HEK293 (cell line): Measurements from ENCODE around the gene PATE4.

ENCODE experiments used
- TCF7L2 ChIP-seq: IDR thresholded peaks from 2 replicates; pipeline ENCODE4 v1.6.1; 2011; ENCODE audit warnings: low read depth, mild to moderate bottlenecking, inconsistent platforms, low read length, moderate library complexity, borderline replicate concordance
- ZNF202 ChIP-seq: fragments of 450-650 bp; formaldehyde crosslinking; IDR thresholded peaks from 2 replicates; pipeline ENCODE4 v1.5.1; 2016; ENCODE audit warnings: missing biosample characterization, missing genetic modification characterization, borderline replicate concordance
- ZSCAN30 ChIP-seq: fragments of 450-650 bp; IDR thresholded peaks from 2 replicates; pipeline ENCODE4 v1.5.1; 2018; ENCODE audit warnings: missing biosample characterization, mild to moderate bottlenecking, missing genetic modification characterization, moderate library complexity
- TF ChIP-seq, protein P1 (sequence below): fragments of 450-650 bp; formaldehyde crosslinking; IDR thresholded peaks from 2 replicates; pipeline ENCODE4 v1.5.1; 2016; ENCODE audit warnings: missing biosample characterization, missing genetic modification characterization
- TF ChIP-seq, protein P2 (sequence below): fragments of 450-650 bp; formaldehyde crosslinking; IDR thresholded peaks from 2 replicates; pipeline ENCODE4 v1.5.1; 2017; ENCODE audit warnings: missing biosample characterization, missing genetic modification characterization

DNA sequence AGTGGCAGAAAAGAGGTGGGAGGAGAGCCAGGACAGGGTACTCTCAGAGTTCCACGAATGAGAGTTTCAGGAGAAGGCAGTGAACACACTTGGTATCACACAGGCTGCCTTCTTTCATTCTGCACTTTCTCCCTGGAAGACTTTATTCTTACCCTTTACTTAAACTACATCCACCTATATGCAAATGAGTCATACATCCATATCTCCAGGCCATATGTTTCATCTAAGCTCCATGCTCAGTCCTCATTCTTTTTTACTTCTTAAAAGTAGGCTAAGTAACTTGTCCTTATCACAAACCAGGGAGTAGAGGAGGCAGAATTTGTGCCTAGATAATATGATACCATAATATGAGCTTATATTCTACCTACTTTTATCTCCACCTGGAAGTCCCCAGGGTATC lies 48.2 kb downstream of the PATE4 start:
- TF ChIP-seq, protein P1, sequence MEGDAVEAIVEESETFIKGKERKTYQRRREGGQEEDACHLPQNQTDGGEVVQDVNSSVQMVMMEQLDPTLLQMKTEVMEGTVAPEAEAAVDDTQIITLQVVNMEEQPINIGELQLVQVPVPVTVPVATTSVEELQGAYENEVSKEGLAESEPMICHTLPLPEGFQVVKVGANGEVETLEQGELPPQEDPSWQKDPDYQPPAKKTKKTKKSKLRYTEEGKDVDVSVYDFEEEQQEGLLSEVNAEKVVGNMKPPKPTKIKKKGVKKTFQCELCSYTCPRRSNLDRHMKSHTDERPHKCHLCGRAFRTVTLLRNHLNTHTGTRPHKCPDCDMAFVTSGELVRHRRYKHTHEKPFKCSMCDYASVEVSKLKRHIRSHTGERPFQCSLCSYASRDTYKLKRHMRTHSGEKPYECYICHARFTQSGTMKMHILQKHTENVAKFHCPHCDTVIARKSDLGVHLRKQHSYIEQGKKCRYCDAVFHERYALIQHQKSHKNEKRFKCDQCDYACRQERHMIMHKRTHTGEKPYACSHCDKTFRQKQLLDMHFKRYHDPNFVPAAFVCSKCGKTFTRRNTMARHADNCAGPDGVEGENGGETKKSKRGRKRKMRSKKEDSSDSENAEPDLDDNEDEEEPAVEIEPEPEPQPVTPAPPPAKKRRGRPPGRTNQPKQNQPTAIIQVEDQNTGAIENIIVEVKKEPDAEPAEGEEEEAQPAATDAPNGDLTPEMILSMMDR (tag by site-specific recombination), result no peak
- TF ChIP-seq, protein P2, sequence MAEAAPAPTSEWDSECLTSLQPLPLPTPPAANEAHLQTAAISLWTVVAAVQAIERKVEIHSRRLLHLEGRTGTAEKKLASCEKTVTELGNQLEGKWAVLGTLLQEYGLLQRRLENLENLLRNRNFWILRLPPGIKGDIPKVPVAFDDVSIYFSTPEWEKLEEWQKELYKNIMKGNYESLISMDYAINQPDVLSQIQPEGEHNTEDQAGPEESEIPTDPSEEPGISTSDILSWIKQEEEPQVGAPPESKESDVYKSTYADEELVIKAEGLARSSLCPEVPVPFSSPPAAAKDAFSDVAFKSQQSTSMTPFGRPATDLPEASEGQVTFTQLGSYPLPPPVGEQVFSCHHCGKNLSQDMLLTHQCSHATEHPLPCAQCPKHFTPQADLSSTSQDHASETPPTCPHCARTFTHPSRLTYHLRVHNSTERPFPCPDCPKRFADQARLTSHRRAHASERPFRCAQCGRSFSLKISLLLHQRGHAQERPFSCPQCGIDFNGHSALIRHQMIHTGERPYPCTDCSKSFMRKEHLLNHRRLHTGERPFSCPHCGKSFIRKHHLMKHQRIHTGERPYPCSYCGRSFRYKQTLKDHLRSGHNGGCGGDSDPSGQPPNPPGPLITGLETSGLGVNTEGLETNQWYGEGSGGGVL (tag by site-specific recombination), result no peak
- TF ChIP-seq ZNF202 (tag by site-specific recombination), result no peak
- no peak for TF ChIP-seq ZSCAN30
- no peak for TF ChIP-seq TCF7L2
